Measurements from ENCODE around the gene EYA2. TPM values are rescaled to one million over a fixed set of nuclear protein-coding genes. Genes with fewer than 3 reads are reported as not detected.

Gene EYA2
- total and polyA plus RNA-seq, 2 donors (not counting 1 experiment from before 2014, with no cell fraction given), result 1.1 to 2.8 TPM

DNA sequence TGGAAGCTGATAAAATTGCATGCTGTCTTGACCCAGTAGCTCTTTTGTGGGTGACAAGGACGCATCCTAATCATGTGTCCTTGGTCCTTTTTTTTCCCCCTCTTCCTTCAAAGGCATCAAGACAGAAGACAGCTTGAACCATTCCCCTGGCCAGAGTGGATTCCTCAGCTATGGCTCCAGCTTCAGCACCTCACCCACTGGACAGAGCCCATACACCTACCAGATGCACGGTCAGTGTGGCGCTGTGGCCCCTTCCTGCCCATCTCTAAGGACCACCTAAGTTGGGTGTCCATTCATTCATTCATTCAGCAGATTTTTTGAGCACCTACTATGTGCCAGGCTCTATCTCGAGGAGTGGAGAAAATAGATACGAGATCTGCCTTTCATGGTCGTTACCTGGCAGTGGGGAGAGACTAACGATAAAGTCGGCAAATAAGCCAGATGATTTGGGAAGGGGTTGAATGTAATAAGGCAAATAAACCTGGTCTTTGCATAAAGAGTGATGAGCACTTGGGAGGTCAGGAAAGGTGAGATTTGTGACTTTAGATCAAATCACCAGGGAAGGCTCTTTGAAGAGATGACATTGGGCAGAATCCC lies 121.5 kb downstream of the EYA2 start:
- CTCF ChIA-PET, result no interaction called here

DNA sequence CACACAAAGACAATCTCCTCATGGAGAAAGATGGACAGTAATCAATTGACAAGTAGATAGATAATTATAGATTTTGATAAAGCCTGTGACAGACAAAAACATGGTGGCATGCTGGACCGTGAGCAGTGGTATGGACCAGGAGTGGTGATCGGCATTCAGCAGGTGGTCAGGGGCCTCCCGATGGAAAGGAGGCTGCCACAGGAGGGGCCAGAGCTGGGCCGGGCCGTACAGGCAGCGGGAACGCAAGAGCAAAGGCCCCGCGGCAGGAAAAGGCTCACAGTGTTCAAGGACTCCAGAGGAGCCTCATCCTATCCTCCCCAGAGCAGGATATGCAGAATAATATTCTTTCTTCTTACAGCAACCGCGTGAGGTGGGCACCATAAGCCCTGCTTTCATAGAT lies 123.7 kb downstream of the EYA2 start:
- Histone ChIP-seq H3K9ac (ENCODE audit: low read length) (no peak overlapping the region), H3K36me3 (replicated peaks in 1 of 2; ENCODE audit: control extremely low read depth in 1 of 2, control insufficient read depth in 1 of 2, extremely low read depth in 1 of 2, insufficient read depth in 2 of 2, low read length in 1 of 2) (no peaks in the 10 kb centered on the region), H2AFZ (ENCODE audit: insufficient read depth, low read depth, low read length, poor library complexity, severe bottlenecking) (no peak overlapping the region), H3K9me3 (ENCODE audit: control extremely low read depth in 1 of 3, control insufficient read depth in 2 of 3, insufficient read depth in 1 of 3, low read length in 2 of 3) (no peaks in the 10 kb centered on the region), H3K4me2 (replicated peaks; ENCODE audit: low read depth, low read length, poor library complexity, severe bottlenecking) (no peak overlapping the region), H3K27me3 (replicated peaks in 1 of 4; ENCODE audit: control extremely low read depth in 1 of 4, control insufficient read depth in 3 of 4, insufficient read depth in 4 of 4, low read length in 3 of 4) (no peaks in the 10 kb centered on the region), H3K27ac (ENCODE audit: low read length in 2 of 2) (no peak overlapping the region), H3K79me2 (ENCODE audit: control insufficient read depth, insufficient read depth, low read length) (no peaks in the 10 kb centered on the region), H3K4me1 (ENCODE audit: control insufficient read depth in 2 of 2, insufficient read depth in 2 of 2, low read length in 2 of 2) (no peaks in the 10 kb centered on the region), H3K4me3 (ENCODE audit: control extremely low read depth in 1 of 5, extremely low read depth in 1 of 5, insufficient read depth in 1 of 5, low read depth in 2 of 5, low read length in 4 of 5) (no peak overlapping the region), H4K20me1 (ENCODE audit: control insufficient read depth, insufficient read depth, low read length, poor library complexity, severe bottlenecking) (no peaks in the 10 kb centered on the region)
- WGBS (ENCODE audit: insufficient coverage), result 90% methylated on average over 5 of the region's 11 CpGs
- no peak for DNase-seq
- TF ChIP-seq, protein P1, sequence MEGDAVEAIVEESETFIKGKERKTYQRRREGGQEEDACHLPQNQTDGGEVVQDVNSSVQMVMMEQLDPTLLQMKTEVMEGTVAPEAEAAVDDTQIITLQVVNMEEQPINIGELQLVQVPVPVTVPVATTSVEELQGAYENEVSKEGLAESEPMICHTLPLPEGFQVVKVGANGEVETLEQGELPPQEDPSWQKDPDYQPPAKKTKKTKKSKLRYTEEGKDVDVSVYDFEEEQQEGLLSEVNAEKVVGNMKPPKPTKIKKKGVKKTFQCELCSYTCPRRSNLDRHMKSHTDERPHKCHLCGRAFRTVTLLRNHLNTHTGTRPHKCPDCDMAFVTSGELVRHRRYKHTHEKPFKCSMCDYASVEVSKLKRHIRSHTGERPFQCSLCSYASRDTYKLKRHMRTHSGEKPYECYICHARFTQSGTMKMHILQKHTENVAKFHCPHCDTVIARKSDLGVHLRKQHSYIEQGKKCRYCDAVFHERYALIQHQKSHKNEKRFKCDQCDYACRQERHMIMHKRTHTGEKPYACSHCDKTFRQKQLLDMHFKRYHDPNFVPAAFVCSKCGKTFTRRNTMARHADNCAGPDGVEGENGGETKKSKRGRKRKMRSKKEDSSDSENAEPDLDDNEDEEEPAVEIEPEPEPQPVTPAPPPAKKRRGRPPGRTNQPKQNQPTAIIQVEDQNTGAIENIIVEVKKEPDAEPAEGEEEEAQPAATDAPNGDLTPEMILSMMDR (IDR thresholded peaks at IDR 0.05), result no peak
- TF ChIP-seq EZH2 (IDR thresholded peaks at IDR 0.05; ENCODE audit: borderline replicate concordance, insufficient read depth, low read depth, low read length, poor library complexity, severe bottlenecking), result no peak
- no peak for ATAC-seq (ENCODE audit: low read depth)
- intact Hi-C loops (cut with micrococcal nuclease), result no loop called here
- Mint-ChIP-seq H3K4me1 (no peaks in the 10 kb centered on the region), H3K4me3 (no peak overlapping the region), H3K9me3 (ENCODE audit: insufficient read depth) (no peaks in the 10 kb centered on the region), H3K27me3 (peaks cover 35% of the 10 kb centered on the region), H3K27ac (no peak overlapping the region)
- CTCF ChIA-PET, result no interaction called here
- POLR2A ChIA-PET, result no interaction called here

More for the DNA sequence above, 121.5 kb downstream of the EYA2 start:
- Mint-ChIP-seq H3K27ac (no peak overlapping the region), H3K4me3 (no peak overlapping the region), H3K27me3 (peaks cover 44% of the 10 kb centered on the region), H3K4me1 (no peaks in the 10 kb centered on the region), H3K9me3 (ENCODE audit: insufficient read depth) (no peaks in the 10 kb centered on the region)
- Histone ChIP-seq H3K36me3 (replicated peaks in 1 of 2; ENCODE audit: control extremely low read depth in 1 of 2, control insufficient read depth in 1 of 2, extremely low read depth in 1 of 2, insufficient read depth in 2 of 2, low read length in 1 of 2) (no peaks in the 10 kb centered on the region), H3K4me3 (ENCODE audit: control extremely low read depth in 1 of 5, extremely low read depth in 1 of 5, insufficient read depth in 1 of 5, low read depth in 2 of 5, low read length in 4 of 5) (no peak overlapping the region), H3K4me1 (ENCODE audit: control insufficient read depth in 2 of 2, insufficient read depth in 2 of 2, low read length in 2 of 2) (no peaks in the 10 kb centered on the region), H3K9ac (ENCODE audit: low read length) (no peak overlapping the region), H4K20me1 (ENCODE audit: control insufficient read depth, insufficient read depth, low read length, poor library complexity, severe bottlenecking) (no peaks in the 10 kb centered on the region), H3K79me2 (ENCODE audit: control insufficient read depth, insufficient read depth, low read length) (no peaks in the 10 kb centered on the region), H2AFZ (ENCODE audit: insufficient read depth, low read depth, low read length, poor library complexity, severe bottlenecking) (no peak overlapping the region), H3K27me3 (replicated peaks in 1 of 4; ENCODE audit: control extremely low read depth in 1 of 4, control insufficient read depth in 3 of 4, insufficient read depth in 4 of 4, low read length in 3 of 4) (no peaks in the 10 kb centered on the region), H3K9me3 (ENCODE audit: control extremely low read depth in 1 of 3, control insufficient read depth in 2 of 3, insufficient read depth in 1 of 3, low read length in 2 of 3) (no peaks in the 10 kb centered on the region), H3K4me2 (replicated peaks; ENCODE audit: low read depth, low read length, poor library complexity, severe bottlenecking) (no peak overlapping the region), H3K27ac (ENCODE audit: low read length in 2 of 2) (no peak overlapping the region)
- DNase-seq (no peak), ATAC-seq (ENCODE audit: low read depth) (no peak)
- intact Hi-C loops (cut with micrococcal nuclease), result no loop called here
- WGBS (ENCODE audit: insufficient coverage), result 83% methylated on average over 7 of the region's 8 CpGs
- no peak for TF ChIP-seq EZH2 (IDR thresholded peaks at IDR 0.05; ENCODE audit: borderline replicate concordance, insufficient read depth, low read depth, low read length, poor library complexity, severe bottlenecking)
- TF ChIP-seq, protein P1 (IDR thresholded peaks at IDR 0.05), result no peak
- POLR2A ChIA-PET, result no interaction called here

Data from B cell (primary cell).